Gastroesophageal sphincter (tissue), 4 donors: ENCODE results near the gene APOD. TPM values are rescaled to one million over a fixed set of nuclear protein-coding genes. Genes with fewer than 3 reads are reported as not detected.
"Not testable (repeated sequence)": the region's sequence is repeated elsewhere in the genome, so short reads cannot be mapped to it uniquely, and the experiment has no call there.

ENCODE experiments used
- ATAC-seq: fragments of 150-250 bp; one replicate; pipeline ENCODE4 v1.9.1; 2016; ENCODE audit warnings: mild to moderate bottlenecking, moderate library complexity
- H3K27ac ChIP-seq, 4 donors: fragments of 200-600 bp; sonication (generic) in 3 of 4; 1 replicate in 3 of 4; 2 replicates in 1 of 4; pipeline ENCODE4 v1.5.1; 2016 to 2019
- H3K27me3 ChIP-seq: fragments of 200-600 bp; sonication (generic); one replicate; pipeline ENCODE4 v1.5.1; 2019
- H3K36me3 ChIP-seq, 2 donors: fragments of 200-600 bp; sonication (generic); one replicate each; pipeline ENCODE4 v1.5.1; 2019; ENCODE audit warnings: control low read depth in 1 of 2
- H3K4me1 ChIP-seq, 3 donors: fragments of 200-600 bp; sonication (generic); 1 replicate in 2 of 3; 2 replicates in 1 of 3; pipeline ENCODE4 v1.5.1; 2016 to 2019; ENCODE audit warnings: control low read depth in 2 of 3
- H3K4me3 ChIP-seq, 2 donors: fragments of 200-600 bp; sonication (generic); one replicate each; pipeline ENCODE4 v1.5.1; 2019; ENCODE audit warnings: mild to moderate bottlenecking in 1 of 2, moderate library complexity in 1 of 2
- H3K9me3 ChIP-seq, 3 donors: fragments of 200-600 bp; sonication (generic); one replicate each; pipeline ENCODE4 v1.5.1; 2017 to 2019; ENCODE audit warnings: control low read depth in 2 of 3
- CTCF ChIP-seq, 4 experiments: fragments of 200-600 bp in 2 of 4; fragments of 450-650 bp in 2 of 4; sonication (generic) in 1 of 4; IDR thresholded peaks; one replicate each; pipeline ENCODE4 v1.5.1; 2017 to 2019; ENCODE audit warnings: antibody characterized with exemption in 4 of 4, mild to moderate bottlenecking in 2 of 4, moderate library complexity in 2 of 4
- EP300 ChIP-seq: sonication (generic); formaldehyde crosslinking; IDR thresholded peaks from one replicate; pipeline ENCODE4 v1.6.1; 2017; ENCODE audit warnings: antibody characterized with exemption, mild to moderate bottlenecking
- POLR2A ChIP-seq, 2 donors: fragments of 450-650 bp; IDR thresholded peaks; one replicate each; pipeline ENCODE4 v1.6.1; 2017; ENCODE audit warnings: antibody characterized with exemption in 2 of 2, mild to moderate bottlenecking in 2 of 2, moderate library complexity in 1 of 2
- POLR2AphosphoS5 ChIP-seq: sonication (generic); formaldehyde crosslinking; IDR thresholded peaks from one replicate; pipeline ENCODE4 v1.6.1; 2017; ENCODE audit warnings: antibody characterized with exemption
- whole genome bisulfite sequencing, 2 donors: methylation state at CpG; one replicate each; pipeline ENCODE4 v1.1.5; 2018; ENCODE audit warnings: low coverage in 1 of 2; 5-methylcytosine and 5-hydroxymethylcytosine counted together
- total RNA-seq, 4 donors: library from RNA; depleted of rRNA; stranded (reverse); fragments of >200 nt; gene quantifications; one replicate each; pipeline ENCODE4 v1.1.0, GENCODE V29; 2016

The APOD gene
- total RNA-seq, 4 donors from 2014 or later = 123 to 541 (median 380) TPM

GRCh38 chr3:195595785-195596531 is 12.2 kb upstream of the APOD start:
- Histone ChIP-seq H3K27me3 (no peaks in the 10 kb centered on the region), H3K4me1 (no peaks in the 10 kb centered on the region), H3K27ac (no peak overlapping the region), H3K9me3 (no peaks in the 10 kb centered on the region), H3K36me3 (no peaks in the 10 kb centered on the region), H3K4me3 (no peak overlapping the region)
- TF ChIP-seq POLR2AphosphoS5 (no peak), CTCF (IDR thresholded peaks at IDR 0.05) (no peak), EP300 (no peak), POLR2A (IDR thresholded peaks at IDR 0.05) (no peak)
- no peak for ATAC-seq
- 76 to 81% methylated on average over 3 to 8 of the region's 8 CpGs for WGBS, 2 donors

GRCh38 chr3:195591852-195592251 is 8.1 kb upstream of the APOD start:
- TF ChIP-seq POLR2AphosphoS5 (peak; percentile 22), CTCF (IDR thresholded peaks at IDR 0.05) (no peak)
- Histone ChIP-seq H3K27me3 (no peaks in the 10 kb centered on the region), H3K27ac (peak overlapping the region in 2 of 4 donors; percentile 37 to 54), H3K4me3 (no peak overlapping the region), H3K4me1 (no peaks in the 10 kb centered on the region), H3K36me3 (no peaks in the 10 kb centered on the region), H3K9me3 (no peaks in the 10 kb centered on the region)
- 38 to 42% methylated on average over 1 to 2 of the region's 2 CpGs for WGBS, 2 donors
- peak; percentile 83 for ATAC-seq

GRCh38 chr3:195591220-195591619 is 7.5 kb upstream of the APOD start:
- Histone ChIP-seq H3K36me3 (no peaks in the 10 kb centered on the region), H3K27me3 (no peaks in the 10 kb centered on the region), H3K4me1 (no peaks in the 10 kb centered on the region), H3K4me3 (no peak overlapping the region), H3K27ac (peak overlapping the region in 2 of 4 donors; percentile 43 to 54), H3K9me3 (no peaks in the 10 kb centered on the region)
- no peak for TF ChIP-seq POLR2A (IDR thresholded peaks at IDR 0.05)
- no peak for TF ChIP-seq CTCF (IDR thresholded peaks at IDR 0.05)
- peak; percentile 36 for TF ChIP-seq POLR2AphosphoS5
- peak; percentile 66 for ATAC-seq
- 43 to 75% methylated on average over 1 to 3 of the region's 6 CpGs for WGBS, 2 donors

GRCh38 chr3:195590381-195590780 is 6.6 kb upstream of the APOD start:
- H3K27ac ChIP-seq, H3K4me1 ChIP-seq, H3K36me3 ChIP-seq, H3K27me3 ChIP-seq, H3K4me3 ChIP-seq, H3K9me3 ChIP-seq, ATAC-seq: not testable (repeated sequence)
- 92% methylated on average over 2 of the region's 2 CpGs; no CpG with 5 or more reads in 1 of the 2 donors for WGBS, 2 donors

GRCh38 chr3:195589796-195590195 is 6.1 kb upstream of the APOD start:
- WGBS, 2 donors = 79 to 94% methylated on average over 5 to 6 of the region's 6 CpGs
- not testable (repeated sequence) for H3K4me1 ChIP-seq

DNA sequence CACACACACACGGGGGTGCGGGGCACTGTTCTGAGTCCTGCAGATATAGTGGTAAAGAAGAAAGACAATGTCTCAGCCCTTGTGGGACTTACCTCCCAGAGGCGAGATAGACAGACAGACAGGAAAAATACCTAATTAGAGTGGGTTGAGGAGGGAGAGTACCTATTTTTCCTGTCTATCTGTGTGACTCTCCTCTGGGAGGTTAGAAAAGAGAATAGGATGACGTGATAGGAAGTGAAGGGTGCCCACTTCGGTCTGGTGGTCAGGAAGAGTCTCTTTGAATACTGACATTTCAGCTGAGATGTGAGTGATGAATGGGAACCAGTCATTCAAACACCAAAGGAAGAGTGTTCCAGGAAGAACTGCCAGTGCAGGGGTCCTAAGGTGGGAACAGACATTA is 4.1 kb upstream of the APOD start:
- no peak for TF ChIP-seq CTCF (IDR thresholded peaks at IDR 0.05)
- TF ChIP-seq EP300 = no peak
- TF ChIP-seq POLR2A (IDR thresholded peaks at IDR 0.05) = no peak
- no peak for TF ChIP-seq POLR2AphosphoS5
- ATAC-seq = no peak
- Histone ChIP-seq H3K4me3 (no peak overlapping the region), H3K27me3 (no peaks in the 10 kb centered on the region), H3K9me3 (no peaks in the 10 kb centered on the region), H3K4me1 (no peaks in the 10 kb centered on the region), H3K27ac (no peak overlapping the region), H3K36me3 (no peaks in the 10 kb centered on the region)
- WGBS, 2 donors = 89 to 92% methylated on average over 3 to 4 of the region's 5 CpGs

More at GRCh38 chr3:195589796-195590195, 6.1 kb upstream of the APOD start:
- ATAC-seq, H3K36me3 ChIP-seq, H3K4me3 ChIP-seq, H3K27me3 ChIP-seq, H3K9me3 ChIP-seq, H3K27ac ChIP-seq: not testable (repeated sequence)
